RPMI7951 (cell line): ENCODE data around the gene ASB5. TPM values are rescaled to one million over a fixed set of nuclear protein-coding genes. Genes with fewer than 3 reads are reported as not detected.

Source experiments
- DNase-seq: peaks from one replicate; pipeline ENCODE4 v3.0.0-alpha.2; 2012; ENCODE audit warnings: low read depth
- total RNA-seq: library from RNA; depleted of rRNA; stranded (reverse); fragments of >200 nt; shearing (Covaris generic); gene quantifications from 2 replicates; pipeline ENCODE4 v1.2.3, GENCODE V29; 2014

The ASB5 gene
- total RNA-seq, 1 experiment from 2014 or later: not detected

DNA sequence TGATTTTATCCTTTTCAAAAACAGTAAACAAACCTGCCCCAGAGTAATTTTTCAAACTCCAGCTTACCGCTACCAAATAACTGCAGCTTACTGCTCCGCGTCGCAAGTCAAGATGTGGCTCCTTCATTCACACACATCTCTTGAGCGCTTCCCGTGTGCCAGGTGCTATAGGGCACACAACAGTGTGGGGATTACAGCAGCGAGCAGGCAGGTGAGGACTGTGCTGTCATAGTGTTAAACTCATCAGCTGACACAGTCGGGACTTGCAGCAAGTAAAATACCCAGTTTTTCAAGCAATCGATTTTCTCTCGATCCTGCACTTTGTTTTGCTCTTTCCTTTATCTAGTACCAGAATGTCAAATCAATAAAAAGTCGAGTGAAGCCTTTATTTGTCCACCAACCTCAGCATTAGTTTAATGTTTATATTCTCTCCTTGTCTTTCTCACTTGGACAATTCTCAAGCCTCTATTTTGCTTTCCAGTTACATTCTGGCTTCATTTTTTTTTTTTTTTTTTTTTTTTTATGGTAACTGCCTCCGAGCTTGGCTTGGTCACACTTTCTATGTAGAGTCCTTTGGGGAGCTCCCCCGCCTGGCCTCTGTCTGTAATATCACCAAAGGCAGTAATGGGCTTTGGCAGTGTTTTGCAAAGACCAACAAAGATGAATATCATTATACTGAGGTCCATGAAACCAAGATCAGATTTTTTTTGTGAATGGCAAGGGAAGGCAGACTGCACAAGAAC is 8.3 kb upstream of the ASB5 start:
- DNase-seq: peak; percentile 65

GRCh38 chr4:176276710-176277109 is 7.7 kb upstream of the ASB5 start:
- no peak for DNase-seq

DNA sequence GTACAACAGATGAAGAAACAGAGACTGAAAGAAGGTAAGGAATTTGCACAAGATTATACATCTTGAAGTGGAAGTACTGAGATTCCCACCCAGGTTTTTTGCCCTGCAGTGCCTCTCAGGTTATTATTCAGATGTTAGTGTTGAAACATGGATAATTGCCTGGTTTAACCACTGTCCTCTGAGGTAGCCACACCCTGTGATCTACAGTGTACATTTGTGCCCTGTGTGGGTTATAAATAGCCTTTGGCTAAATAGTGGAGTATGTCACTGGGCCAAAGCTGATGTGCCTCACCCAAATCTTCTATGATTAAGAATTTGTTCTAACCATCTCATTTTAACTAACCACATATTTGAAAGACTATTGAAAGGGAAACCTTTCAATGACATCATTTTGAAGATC is 5.4 kb upstream of the ASB5 start:
- peak; percentile 76 for DNase-seq

GRCh38 chr4:176273736-176274135 is 4.7 kb upstream of the ASB5 start:
- no peak for DNase-seq

GRCh38 chr4:176272799-176273198 is 3.8 kb upstream of the ASB5 start:
- no peak for DNase-seq

DNA sequence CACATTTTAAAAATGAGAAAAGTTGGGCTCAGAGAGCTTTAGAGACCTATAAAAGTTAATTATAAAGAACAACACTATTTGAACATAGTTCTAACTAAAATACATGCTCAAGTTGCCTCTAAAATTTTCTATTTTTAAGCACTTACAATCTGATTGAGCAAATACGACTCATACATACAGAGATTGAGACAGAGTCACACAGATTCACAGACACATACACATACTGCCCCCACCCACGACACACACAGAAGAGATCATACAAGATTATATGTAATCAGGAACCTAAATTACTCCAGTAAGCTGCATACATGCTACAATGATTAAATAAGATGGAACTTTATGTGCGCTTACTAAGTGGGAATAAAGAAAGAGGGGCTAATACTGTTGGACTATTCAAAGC is 2.7 kb upstream of the ASB5 start:
- no peak for DNase-seq

DNA sequence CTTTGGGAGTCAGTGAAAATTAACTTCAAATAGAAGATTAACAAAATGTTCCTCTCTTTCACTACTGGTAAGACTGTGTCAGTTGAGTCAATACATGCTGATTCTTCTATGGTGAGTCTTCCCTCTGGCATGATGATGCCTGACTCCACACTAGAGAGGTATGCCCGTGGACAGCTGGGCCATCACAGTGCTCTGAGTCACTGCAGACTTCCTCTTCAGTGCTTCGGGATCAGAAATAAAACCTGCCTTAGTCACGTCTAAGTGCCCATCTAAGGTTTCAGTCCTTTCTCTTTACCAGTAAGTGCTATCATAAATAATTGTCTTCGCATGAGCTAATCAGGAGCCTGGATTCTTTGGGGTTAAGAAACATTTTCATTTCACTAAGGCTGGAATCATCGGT is 1.6 kb upstream of the ASB5 start:
- peak; percentile 96 for DNase-seq

DNA sequence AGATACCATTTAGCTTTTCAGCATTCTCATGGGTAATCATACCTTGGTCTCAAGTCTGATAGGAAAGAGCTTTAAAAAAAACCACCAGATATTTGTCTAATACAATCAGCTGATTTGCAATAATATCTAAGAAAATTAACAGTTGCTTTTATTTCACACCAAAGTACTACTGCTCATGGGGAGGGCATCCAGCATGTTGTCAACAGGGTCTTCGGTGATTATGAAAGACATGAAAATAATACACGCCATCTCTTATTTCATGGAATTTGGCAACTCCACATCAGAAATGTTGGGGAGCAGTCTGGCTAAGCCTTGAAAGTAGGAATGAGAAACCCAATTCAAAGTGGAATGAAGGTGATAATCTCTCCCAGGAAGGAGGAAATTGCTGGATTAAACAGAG is 3.0 kb downstream of the ASB5 start:
- DNase-seq: no peak

GRCh38 chr4:176262243-176262642 is 6.8 kb downstream of the ASB5 start:
- DNase-seq: no peak

DNA sequence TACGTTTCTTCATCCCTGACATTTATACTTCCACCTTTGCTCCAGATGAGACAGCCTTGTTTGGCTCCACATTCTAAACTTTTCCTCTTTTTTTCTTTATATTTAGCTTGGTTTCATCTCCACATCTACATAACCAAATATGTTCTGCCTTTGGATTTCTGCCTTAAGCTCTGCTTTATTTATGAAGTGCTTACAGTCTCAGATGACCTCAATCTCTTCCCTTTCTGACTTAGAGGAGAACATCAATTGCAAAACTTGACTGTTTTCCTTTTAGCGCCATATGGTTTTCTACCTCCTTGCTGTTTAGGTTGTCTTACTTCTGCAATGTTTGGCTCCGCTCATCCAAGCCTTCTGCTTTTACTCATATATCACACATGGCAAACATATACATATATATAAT is 7.5 kb downstream of the ASB5 start:
- no peak for DNase-seq

GRCh38 chr4:176261018-176261417 is 8.0 kb downstream of the ASB5 start:
- no peak for DNase-seq

DNA sequence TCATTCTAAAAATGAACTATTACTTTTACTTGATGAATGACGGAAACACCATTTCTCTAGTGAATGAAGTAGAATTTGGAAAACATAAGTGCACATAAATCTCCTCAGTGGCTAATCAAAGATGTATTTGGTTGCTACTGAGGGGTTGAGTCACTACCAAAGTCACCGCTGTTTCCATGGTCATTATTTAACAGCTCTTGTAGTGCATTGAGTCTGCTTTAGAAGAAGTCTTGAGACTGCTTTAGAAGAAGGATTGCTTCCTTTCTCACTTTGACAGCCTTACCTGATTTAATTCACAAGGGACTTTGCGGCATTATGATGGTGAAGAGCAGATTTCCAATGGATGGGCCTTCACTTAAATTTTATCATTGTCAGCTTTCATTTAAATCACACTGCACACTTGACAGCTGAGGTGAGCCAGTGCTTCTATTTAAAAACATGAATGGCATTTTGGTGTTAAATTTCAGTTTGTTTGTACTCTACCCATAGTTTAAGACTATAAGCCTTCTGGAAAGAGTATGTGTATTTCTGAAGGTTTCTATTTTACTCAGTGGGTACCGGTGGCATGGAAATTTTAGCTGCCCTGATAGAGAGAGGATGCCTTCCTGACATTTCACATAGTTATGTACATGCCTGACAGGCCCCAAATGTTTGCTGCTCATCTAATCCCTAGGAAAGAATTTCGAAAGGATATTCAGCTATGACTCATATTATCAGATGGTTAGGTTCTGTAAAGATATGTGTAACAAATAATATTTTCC is 9.5 kb downstream of the ASB5 start:
- DNase-seq: peak; percentile 38

- no peak for DNase-seq
These were observed 10.9 kb downstream of the ASB5 start for GRCh38 chr4:176258135-176258534.

DNA sequence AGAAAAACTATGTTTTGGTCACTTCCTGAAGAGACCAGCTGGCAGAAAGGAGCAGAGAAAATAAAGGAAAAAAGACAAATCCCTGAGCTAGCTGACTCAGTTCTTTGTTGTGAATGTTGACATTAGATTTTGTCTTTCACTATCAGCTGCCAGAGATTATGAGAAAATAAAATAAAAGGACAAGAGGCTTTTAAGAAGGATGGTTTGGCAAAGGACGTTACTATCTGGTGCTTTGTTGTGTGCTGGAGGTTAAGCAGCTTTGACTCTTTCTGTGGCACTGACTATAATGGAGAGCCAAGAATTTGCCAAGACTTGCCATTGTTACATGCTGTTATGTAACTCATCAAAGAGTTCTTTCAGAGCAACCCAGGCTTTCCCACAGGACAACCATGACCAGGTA is 12.1 kb downstream of the ASB5 start:
- DNase-seq: no peak

GRCh38 chr4:176242764-176243347 is 26.2 kb downstream of the ASB5 start:
- DNase-seq: no peak

GRCh38 chr4:176241703-176242102 is 27.3 kb downstream of the ASB5 start:
- DNase-seq: no peak

DNA sequence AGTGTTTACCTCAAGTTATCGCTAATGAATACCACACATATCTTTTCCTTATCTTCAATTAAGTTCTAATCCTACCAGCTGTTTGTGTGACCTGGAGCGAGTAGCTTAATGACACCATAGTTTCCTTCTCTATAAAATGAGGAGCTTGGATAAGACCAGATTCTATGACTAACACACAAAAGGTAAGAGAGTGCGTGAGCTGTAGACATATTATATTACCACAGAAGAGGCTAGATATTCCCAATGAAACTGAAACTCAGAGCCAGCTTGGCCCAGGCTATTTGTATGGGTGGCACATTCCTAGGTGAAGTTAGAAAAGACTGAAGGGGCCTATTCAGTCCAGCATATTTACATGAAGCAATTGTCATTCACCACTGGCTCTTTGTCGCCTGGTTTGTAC is 30.2 kb downstream of the ASB5 start:
- peak; percentile 31 for DNase-seq

DNA sequence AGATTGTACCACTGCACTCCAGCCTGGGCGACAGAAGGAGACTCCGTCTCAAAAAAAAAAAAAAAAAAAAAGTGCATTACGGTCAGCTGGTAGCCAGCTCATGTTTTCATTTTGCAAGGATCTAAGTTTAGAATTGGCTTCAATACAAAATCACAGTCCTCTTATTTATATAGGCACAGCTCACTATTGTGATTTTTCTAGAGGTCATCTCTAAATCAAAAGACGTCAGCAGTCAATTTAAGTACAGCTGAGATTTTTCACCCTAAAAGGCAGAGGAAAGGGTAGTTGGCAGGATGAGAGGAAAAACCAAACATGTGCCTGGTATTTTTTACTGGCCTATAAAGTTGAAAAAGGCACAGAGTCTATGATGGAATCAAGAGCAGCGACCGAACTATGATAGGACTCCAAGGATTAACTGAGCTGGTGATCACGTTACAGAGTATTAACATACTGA is 30.8 kb downstream of the ASB5 start:
- peak; percentile 52 for DNase-seq

GRCh38 chr4:176236946-176237345 is 32.1 kb downstream of the ASB5 start:
- DNase-seq: no peak

- DNase-seq: no peak
These were observed 38.2 kb downstream of the ASB5 start for GRCh38 chr4:176230836-176231235.

DNA sequence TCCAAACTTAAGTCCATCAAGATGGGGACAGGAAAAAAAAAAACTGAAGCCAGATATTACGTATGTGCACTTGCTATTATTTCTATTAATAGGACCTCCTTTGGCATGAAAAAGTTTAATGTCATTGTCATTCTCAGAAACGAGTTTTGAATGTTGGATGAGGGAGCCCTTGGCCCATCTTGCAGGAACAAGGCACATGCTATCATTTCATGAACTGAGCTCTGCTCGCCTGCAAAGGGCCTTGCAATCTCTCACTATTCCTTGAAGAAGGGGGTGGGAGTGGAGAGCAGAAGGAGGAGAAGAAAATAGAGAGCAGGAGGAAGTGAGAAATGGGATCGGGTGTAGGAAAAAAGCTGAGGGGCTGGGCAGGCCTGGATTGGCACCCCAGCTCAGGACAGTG is 39.4 kb downstream of the ASB5 start:
- no peak for DNase-seq

DNA sequence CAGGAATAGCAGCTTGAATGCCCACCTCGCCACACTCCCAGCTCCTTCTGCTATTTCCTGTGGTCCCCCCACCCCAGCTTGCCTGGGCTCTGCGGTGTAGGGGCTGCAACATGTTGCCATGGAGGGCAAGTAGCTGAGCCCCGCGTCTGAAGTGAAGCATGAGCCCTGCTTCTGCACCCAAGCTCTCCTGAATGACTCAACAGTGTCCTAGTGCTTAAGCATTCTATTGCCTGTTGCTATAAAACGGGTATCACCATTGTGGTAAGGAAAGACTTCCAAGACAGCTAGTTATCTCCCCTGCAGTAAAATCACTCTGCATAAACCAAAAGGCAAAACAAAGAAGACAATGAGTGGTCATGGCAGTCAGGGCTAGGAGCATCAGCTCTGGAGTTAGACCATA is 42.3 kb downstream of the ASB5 start:
- DNase-seq: no peak

DNA sequence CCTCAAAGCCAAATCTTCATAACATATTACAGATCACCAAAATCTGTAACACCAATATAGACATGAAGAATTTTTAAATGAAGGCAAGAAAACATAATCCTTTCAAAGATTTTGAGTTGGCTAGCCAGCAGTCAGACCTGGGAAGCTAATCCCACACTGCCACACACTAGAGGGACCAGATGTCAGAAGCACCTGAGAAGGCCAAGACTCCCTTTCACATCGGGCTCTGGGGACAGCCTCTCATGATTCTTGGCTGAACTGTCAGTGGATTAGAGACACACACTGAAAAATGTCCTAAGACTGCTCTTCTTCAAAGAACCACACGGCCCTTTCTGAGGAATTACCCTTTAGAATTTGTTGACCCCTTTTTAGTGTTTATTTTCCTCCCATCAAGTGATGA is 45.5 kb downstream of the ASB5 start:
- DNase-seq: no peak
